VCaP (cell line): ENCODE measurements around the gene PRICKLE2.

ENCODE experiments used
- H3K27ac ChIP-seq: fragments of 450-650 bp; 2 replicates; pipeline ENCODE4 v1.5.1; 2017
- CTCF ChIP-seq: fragments of 450-650 bp; conservative IDR thresholded peaks from 2 replicates; pipeline ENCODE4 v1.5.1; 2017; ENCODE audit warnings: mild to moderate bottlenecking, moderate library complexity

Gene PRICKLE2

GRCh38 chr3:64226730-64227129, 1.5 kb upstream of the PRICKLE2 start:
- H3K27ac ChIP-seq: no peak overlapping the region
- no peak for TF ChIP-seq CTCF

- no peak overlapping the region for H3K27ac ChIP-seq
- TF ChIP-seq CTCF: no peak
These were observed 631 bp upstream of the PRICKLE2 start for GRCh38 chr3:64225695-64226499.

GRCh38 chr3:64223791-64224745, 1.2 kb downstream of the PRICKLE2 start:
- H3K27ac ChIP-seq: no peak overlapping the region
- 0 out of 2 replicates have a peak, but pooled peaks have one; percentile 7 for TF ChIP-seq CTCF

DNA sequence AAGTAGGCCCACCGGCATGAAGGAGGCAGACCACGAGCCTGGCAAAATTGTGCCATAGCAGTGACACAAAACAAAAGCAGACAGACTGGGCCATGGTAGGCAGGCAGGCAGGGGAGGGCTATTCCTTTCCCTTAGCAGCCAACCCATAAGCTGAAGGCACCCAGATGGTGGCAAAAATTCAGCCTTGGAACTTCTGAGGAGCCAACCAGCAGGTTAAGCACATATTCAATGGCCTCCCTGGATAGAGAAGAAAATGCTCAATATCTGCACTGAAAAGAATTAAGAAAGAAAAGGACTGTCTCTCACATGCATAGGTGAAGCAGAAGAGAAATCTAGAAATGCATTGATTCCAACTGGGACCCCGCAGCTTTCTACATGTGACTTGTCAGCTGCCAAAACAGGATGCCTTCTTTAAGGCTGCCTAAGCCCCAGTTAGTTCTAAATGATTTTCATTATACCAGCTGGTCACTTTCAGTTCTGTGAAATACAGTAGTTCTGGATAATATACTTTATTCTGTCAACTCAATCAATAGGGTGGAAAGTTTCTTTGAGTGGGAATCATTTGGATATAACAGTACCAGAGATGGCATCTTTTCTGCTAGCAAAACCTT, 2.7 kb downstream of the PRICKLE2 start:
- TF ChIP-seq CTCF: no peak
- H3K27ac ChIP-seq: no peak overlapping the region

DNA sequence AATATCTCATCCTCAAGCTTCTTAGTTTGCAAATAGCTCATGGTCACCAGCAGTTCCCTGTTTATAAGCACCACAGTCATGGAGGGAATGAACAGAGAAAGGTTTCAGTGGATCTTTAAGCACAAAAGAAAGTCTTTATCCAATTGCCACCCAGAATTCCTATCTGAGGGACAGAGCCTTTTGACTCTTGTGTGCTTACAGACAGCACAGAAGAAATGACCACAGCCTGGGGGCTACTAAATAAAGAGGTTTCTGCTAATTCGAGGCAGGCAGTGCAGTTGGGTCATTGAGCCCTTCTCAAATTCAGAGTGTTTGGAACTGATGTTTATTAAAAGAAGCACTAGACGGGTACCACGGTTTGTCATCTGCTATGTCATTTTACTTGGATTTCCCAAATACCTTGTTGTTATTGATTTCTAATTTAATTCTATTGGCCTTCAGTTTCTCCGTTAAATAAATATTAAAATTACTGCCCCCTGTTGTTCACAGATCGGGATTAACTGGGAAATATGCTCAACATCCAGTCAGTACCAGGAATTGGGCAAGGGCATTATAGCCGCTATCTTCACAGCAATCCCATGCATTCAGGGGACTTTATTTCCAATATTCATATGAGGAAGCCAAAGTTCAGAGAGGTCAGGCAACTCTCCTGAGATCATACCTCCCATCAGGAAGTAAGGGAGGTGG, 3.6 kb downstream of the PRICKLE2 start:
- H3K27ac ChIP-seq: no peak overlapping the region
- TF ChIP-seq CTCF: no peak

DNA sequence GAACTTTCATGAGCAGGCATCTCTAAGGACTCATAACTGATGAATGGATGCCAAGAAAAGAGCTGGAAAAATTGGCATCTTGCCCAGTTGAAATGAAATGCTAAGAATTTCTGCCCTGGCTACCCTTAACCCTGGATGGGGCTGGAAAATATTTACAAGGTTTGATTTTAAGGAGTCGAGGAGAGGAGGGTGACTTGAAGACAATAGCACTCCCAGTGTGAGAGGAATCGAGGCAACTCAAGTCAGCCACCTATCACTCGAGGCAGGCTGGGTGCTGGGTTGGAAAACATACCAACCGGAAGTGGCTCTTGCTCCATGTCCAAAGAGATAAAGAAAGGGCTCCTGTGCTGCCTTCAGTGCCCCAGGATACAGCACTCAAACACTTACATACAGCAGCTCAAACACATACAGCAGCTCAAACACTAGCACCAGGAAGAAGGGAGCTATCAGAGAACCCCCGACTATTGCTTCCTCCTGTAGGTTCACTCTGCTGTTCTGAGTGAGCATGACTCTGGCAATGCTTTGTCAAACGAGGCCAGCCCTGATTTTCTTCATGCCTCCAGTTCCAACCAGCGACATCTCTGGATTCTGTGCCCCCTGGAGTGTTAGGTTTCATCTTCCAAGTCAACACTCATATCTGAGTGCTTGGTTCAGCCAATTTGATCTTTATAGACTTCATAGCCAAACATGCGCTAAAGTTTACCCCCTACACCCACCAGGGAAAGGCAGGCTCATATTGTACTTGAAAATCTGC, 4.9 kb downstream of the PRICKLE2 start:
- no peak for TF ChIP-seq CTCF
- no peak overlapping the region for H3K27ac ChIP-seq
